ENCODE results near the gene OPN1SW. TPM values are rescaled to one million over a fixed set of nuclear protein-coding genes. Genes with fewer than 3 reads are reported as not detected.

Gene OPN1SW
- total RNA-seq, 4 donors from 2014 or later, result not detected

GRCh38 chr7:128812514-128813168 lies 37.0 kb upstream of the OPN1SW start:
- TF ChIP-seq CTCF (IDR thresholded peaks at IDR 0.05) (no peak), POLR2A (IDR thresholded peaks at IDR 0.05) (no peak)
- intact Hi-C loops (cut with DNase I; ENCODE audit: low total_unique reads), result no loop called here
- DNase-seq (ENCODE audit: low spot score in 2 of 2), result no peak
- no peak overlapping the region for H3K4me3 ChIP-seq (ENCODE audit: low read depth, poor library complexity, severe bottlenecking)
- WGBS, 2 donors, result 61 to 62% methylated on average over 11 of the region's 11 CpGs

- TF ChIP-seq POLR2A (IDR thresholded peaks at IDR 0.05), result no peak
- TF ChIP-seq CTCF (IDR thresholded peaks at IDR 0.05), result no peak
- intact Hi-C loops (cut with DNase I; ENCODE audit: low total_unique reads), result no loop called here
These were observed 36.2 kb upstream of the OPN1SW start for GRCh38 chr7:128811631-128812430.

GRCh38 chr7:128810997-128811396 lies 35.4 kb upstream of the OPN1SW start:
- no peak overlapping the region for H3K4me3 ChIP-seq (ENCODE audit: low read depth, poor library complexity, severe bottlenecking)
- no peak for TF ChIP-seq POLR2A (IDR thresholded peaks at IDR 0.05)
- no peak for TF ChIP-seq CTCF (IDR thresholded peaks at IDR 0.05)
- 96 to 98% methylated on average over 3 of the region's 3 CpGs for WGBS, 2 donors
- intact Hi-C loops (cut with DNase I; ENCODE audit: low total_unique reads), result no loop called here
- no peak for DNase-seq (ENCODE audit: low spot score in 2 of 2)

More at GRCh38 chr7:128811631-128812430, 36.2 kb upstream of the OPN1SW start:
- 86 to 87% methylated on average over 11 of the region's 11 CpGs for WGBS, 2 donors
- no peak overlapping the region for H3K4me3 ChIP-seq (ENCODE audit: low read depth, poor library complexity, severe bottlenecking)
- DNase-seq (ENCODE audit: low spot score in 2 of 2), result no peak

GRCh38 chr7:128810473-128810872 lies 34.9 kb upstream of the OPN1SW start:
- no peak for TF ChIP-seq CTCF (IDR thresholded peaks at IDR 0.05)
- no peak for TF ChIP-seq POLR2A (IDR thresholded peaks at IDR 0.05)
- no peak for DNase-seq (ENCODE audit: low spot score in 2 of 2)
- H3K4me3 ChIP-seq (ENCODE audit: low read depth, poor library complexity, severe bottlenecking), result no peak overlapping the region
- WGBS, 2 donors, result 91 to 94% methylated on average over 2 of the region's 2 CpGs
- intact Hi-C loops (cut with DNase I; ENCODE audit: low total_unique reads), result no loop called here

- DNase-seq (ENCODE audit: low spot score in 2 of 2), result peak in 1 of 2 donors; percentile 29
- intact Hi-C loops (cut with DNase I; ENCODE audit: low total_unique reads), result no loop called here
- TF ChIP-seq CTCF (IDR thresholded peaks at IDR 0.05) (no peak), POLR2A (IDR thresholded peaks at IDR 0.05) (no peak)
- no peak overlapping the region for H3K4me3 ChIP-seq (ENCODE audit: low read depth, poor library complexity, severe bottlenecking)
- 84 to 92% methylated on average over 3 of the region's 3 CpGs for WGBS, 2 donors
These were observed 33.8 kb upstream of the OPN1SW start for GRCh38 chr7:128809363-128809762.
